Upper lobe of right lung (tissue), 1 donor: ENCODE measurements around the gene PLPP3. TPM values are rescaled to one million over a fixed set of nuclear protein-coding genes. Genes with fewer than 3 reads are reported as not detected.

Source experiments
- ATAC-seq: fragments of 200-7000 bp; cut with Tn5 transposase; one replicate; pipeline ENCODE4 v1.9.1; 2020; ENCODE audit warnings: mild to moderate bottlenecking, moderate library complexity
- DNase-seq: peaks from one replicate; pipeline ENCODE4 v3.0.0-alpha.2; 2020
- H3K27ac ChIP-seq: fragments of 200-600 bp; one replicate; pipeline ENCODE4 v1.8.0; 2022
- H3K27me3 ChIP-seq: fragments of 200-600 bp; one replicate; pipeline ENCODE4 v1.8.0; 2022; ENCODE audit warnings: mild to moderate bottlenecking
- H3K36me3 ChIP-seq: fragments of 200-600 bp; one replicate; pipeline ENCODE4 v1.8.0; 2022
- H3K4me1 ChIP-seq: fragments of 200-600 bp; one replicate; pipeline ENCODE4 v1.8.0; 2022
- H3K4me3 ChIP-seq: fragments of 200-600 bp; one replicate; pipeline ENCODE4 v1.8.0; 2022; ENCODE audit warnings: mild to moderate bottlenecking
- H3K9me3 ChIP-seq: fragments of 200-600 bp; one replicate; pipeline ENCODE4 v1.8.0; 2022
- intact Hi-C: fragments of 100-400 bp; cut with DNase I; formaldehyde crosslinking; loops from one replicate; pipeline ENCODE4 v1.11.0; 2022
- total RNA-seq: library from RNA; stranded (reverse); fragmentation: NEBNext Ultra II Directional; extraction: Animal tissue kit (Norgen Biotek cat#: 25700); gene quantifications from one replicate; pipeline ENCODE4 v1.2.1, GENCODE V29; 2021
- TF ChIP-seq, protein P1 (sequence below): fragments of 200-600 bp; IDR thresholded peaks from one replicate; pipeline ENCODE4 v1.8.0; 2022; ENCODE audit warnings: antibody characterized with exemption
- donor health status: DM: no; HTN: yes; CAD: no; lungs with severe emphysema.

Gene PLPP3
- total RNA-seq, 1 donor from 2014 or later = 124 TPM

DNA sequence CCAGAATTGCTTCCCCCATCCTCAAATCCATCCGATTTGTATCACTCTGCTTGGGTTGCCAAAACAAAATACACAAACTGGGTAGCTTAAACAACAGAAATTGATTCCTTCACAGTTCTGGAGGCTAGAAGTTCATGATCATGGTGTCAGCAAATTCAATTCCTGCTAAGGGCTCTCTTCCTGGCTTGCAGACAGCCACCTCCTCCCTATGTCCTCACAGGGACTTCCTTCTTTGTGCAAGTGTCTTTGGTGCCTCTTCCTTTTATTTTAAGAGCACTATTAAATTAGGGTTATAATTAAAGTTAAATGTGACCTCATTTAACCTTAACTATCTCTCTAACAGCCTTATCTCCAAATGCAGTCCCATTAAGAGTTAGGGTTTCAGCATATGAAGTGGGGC, 112.8 kb downstream of the PLPP3 start:
- Histone ChIP-seq H3K27me3 (no peaks in the 10 kb centered on the region), H3K27ac (no peak overlapping the region), H3K4me1 (peaks cover 28% of the 10 kb centered on the region), H3K9me3 (no peaks in the 10 kb centered on the region), H3K4me3 (no peak overlapping the region), H3K36me3 (no peaks in the 10 kb centered on the region)
- intact Hi-C loops = no loop called here
- ATAC-seq (peak; percentile 63), DNase-seq (no peak)
- TF ChIP-seq, protein P1, sequence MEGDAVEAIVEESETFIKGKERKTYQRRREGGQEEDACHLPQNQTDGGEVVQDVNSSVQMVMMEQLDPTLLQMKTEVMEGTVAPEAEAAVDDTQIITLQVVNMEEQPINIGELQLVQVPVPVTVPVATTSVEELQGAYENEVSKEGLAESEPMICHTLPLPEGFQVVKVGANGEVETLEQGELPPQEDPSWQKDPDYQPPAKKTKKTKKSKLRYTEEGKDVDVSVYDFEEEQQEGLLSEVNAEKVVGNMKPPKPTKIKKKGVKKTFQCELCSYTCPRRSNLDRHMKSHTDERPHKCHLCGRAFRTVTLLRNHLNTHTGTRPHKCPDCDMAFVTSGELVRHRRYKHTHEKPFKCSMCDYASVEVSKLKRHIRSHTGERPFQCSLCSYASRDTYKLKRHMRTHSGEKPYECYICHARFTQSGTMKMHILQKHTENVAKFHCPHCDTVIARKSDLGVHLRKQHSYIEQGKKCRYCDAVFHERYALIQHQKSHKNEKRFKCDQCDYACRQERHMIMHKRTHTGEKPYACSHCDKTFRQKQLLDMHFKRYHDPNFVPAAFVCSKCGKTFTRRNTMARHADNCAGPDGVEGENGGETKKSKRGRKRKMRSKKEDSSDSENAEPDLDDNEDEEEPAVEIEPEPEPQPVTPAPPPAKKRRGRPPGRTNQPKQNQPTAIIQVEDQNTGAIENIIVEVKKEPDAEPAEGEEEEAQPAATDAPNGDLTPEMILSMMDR = no peak

DNA sequence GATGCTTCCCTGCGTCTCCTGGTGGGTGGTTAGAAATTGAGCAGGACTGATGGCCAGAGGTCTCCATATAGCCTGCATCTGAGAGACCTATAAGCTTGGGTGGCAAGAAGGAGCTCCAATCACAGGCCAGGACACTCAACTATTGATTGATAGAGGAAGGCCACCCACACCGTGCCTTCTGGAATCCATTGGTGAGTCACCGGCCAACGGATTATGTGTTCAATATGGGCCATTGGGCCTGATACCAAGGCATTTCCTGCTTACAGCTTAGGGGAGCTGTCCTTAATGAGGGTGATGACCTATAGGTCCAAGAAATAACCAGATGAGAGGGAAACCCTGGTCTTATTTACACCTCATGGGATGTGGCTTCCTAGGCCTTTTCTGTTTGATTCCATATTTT, 115.1 kb downstream of the PLPP3 start:
- TF ChIP-seq, protein P1 = no peak
- H3K36me3 ChIP-seq = no peaks in the 10 kb centered on the region
- H3K4me1 ChIP-seq = peaks cover 13% of the 10 kb centered on the region
- no peaks in the 10 kb centered on the region for H3K27me3 ChIP-seq
- H3K9me3 ChIP-seq = no peaks in the 10 kb centered on the region
- DNase-seq (no peak), ATAC-seq (no peak)
- H3K4me3 ChIP-seq = no peak overlapping the region
- intact Hi-C loops = no loop called here
- H3K27ac ChIP-seq = no peak overlapping the region

DNA sequence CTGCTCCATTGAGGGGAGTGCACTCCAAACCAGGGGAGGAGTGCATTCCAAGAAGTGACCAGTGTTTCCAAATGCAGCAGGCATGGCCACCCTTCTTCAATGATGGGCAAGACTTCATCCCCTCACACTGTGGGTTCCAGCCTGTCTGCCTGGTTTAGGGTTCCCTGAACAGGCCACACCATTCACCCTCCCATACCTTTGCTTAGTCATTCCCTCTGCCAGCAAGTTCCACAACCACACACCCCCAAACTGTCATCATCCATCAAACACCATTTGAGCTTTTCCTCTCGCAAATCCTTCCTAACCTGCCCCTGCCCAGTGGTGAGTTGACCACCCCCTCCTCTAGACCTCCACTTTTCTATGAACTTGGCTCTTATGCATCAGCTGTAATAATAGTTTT, 116.0 kb downstream of the PLPP3 start:
- TF ChIP-seq, protein P1 = no peak
- no peak overlapping the region for H3K4me3 ChIP-seq
- intact Hi-C loops = no loop called here

DNA sequence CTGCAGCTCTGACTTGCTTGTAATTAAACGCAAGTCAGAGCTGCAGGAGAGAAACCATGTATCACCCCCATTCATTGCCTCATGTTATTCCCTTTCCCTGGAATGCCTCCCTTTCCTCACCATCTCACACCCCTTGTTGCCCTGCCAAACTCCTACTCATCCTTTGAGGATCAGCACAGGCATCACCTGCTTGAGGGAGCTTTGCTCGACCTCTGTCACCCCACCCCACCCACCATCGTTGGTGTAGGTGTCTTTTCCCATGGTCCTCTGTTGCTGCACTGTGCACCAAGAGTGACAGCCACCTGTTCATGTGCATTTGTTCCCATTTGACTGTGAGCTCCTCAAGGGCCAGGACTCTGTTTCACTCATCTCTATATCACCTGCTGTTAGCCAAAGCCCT, 117.2 kb downstream of the PLPP3 start:
- Histone ChIP-seq H3K4me1 (peaks cover 8% of the 10 kb centered on the region), H3K27me3 (no peaks in the 10 kb centered on the region), H3K27ac (no peak overlapping the region), H3K9me3 (no peaks in the 10 kb centered on the region), H3K4me3 (no peak overlapping the region), H3K36me3 (no peaks in the 10 kb centered on the region)
- TF ChIP-seq, protein P1 = no peak
- ATAC-seq (no peak), DNase-seq (no peak)
- intact Hi-C loops = no loop called here

More for the DNA sequence above, 116.0 kb downstream of the PLPP3 start:
- Histone ChIP-seq H3K36me3 (no peaks in the 10 kb centered on the region), H3K27me3 (no peaks in the 10 kb centered on the region), H3K4me1 (peaks cover 8% of the 10 kb centered on the region), H3K9me3 (no peaks in the 10 kb centered on the region), H3K27ac (no peak overlapping the region)
- DNase-seq (no peak), ATAC-seq (no peak)

DNA sequence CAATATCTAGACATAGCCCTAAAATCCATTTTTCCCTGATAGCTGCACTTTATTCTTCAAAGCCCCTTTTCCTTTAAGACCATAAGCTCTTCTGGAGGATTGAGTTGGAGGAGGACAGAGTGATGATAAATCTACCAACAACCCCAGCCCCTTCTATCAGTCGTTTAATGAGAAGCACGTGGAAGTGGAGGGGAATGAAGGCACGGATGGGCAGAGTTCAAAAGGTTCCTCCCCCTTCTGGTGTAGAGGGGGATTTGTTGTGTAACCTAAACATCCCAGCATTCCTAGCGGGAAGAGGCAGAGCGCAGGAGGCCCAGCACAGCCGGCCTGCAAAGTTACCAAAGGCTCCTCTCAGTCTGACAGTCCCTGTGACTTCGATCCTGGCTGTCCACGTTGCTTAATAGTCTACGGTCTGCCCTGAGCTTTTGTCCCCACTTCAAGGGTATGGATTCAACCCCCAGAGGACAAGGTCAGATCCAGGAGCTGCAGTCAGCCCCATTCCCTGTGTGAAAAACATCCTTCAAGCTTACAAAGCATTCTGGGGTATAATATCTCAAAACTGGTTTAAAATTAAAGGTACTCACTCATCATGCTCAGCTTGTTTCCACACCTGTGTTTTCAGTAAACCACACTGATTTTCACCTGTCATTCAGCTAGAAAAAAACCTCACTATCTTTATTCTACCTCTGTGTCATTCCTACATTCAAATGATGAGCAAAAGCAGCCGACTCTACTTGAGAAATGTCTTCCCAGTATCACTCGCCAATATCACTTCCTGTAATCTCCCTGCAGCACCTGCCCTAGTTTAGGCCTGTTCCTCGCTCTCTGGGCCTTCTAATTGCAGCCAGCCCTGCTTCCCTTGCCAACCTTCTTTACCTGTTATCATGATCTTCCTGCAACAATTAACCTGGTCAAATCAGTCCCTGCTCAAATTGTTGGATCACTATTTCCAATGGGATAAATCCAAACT, 117.9 kb downstream of the PLPP3 start:
- Histone ChIP-seq H3K4me3 (no peak overlapping the region), H3K36me3 (no peaks in the 10 kb centered on the region), H3K9me3 (no peaks in the 10 kb centered on the region), H3K4me1 (peaks cover 6% of the 10 kb centered on the region), H3K27me3 (no peaks in the 10 kb centered on the region), H3K27ac (no peak overlapping the region)
- intact Hi-C loops = no loop called here
- ATAC-seq (no peak), DNase-seq (no peak)
- TF ChIP-seq, protein P1 = no peak
